HG03342 (cell line): ENCODE data around the gene ASIC4.

Experiments
- ATAC-seq: cut with Tn5 transposase; IDR thresholded peaks from one replicate; pipeline ENCODE4 v1.9.1; 2021; ENCODE audit warnings: mild to moderate bottlenecking, moderate library complexity; ENCODE audit not compliant: unreplicated experiment

Gene ASIC4

DNA sequence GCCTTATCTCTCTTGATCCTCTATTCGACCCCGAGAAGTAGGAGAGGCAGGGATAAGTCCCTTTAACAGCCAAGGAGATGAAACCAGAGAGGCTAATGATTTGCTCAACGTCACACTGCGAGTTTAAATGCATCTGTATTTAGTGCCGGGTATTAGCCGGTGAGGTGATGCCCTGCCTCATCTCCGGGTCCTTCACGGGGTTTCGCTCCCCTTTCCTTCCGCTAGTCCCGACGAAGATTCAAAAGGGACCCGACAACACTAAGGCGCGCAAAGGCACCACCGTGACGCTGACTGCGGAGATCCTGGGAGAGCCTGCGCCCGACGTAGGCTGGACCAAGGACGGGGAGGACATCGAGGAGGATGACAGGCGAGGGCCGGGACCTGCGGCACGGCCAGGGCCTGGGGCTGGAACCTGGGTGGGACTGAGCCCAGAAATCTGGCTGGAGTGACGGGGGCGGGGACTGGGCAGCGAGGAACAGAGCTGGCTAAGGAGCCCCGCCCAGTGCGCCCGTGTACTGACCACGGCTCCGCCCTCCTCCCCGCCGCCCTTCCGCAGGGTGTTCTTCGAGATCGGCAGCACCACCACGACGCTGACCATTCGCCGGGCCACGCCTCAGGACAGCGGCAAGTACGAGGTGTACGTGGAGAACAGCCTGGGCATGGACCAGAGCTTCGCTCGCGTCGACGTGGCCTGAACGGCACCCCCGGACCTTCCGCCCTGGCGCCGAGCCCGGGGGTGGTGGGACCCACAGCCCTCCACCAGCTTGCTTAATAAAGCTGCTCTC, 16.6 kb upstream of the ASIC4 start:
- ATAC-seq, result no peak

GRCh38 chr2:219498280-219499057, 15.8 kb upstream of the ASIC4 start, which contains the start of gene GMPPA:
GMPPA (plus strand) TSS chr2:219498891; CDS start chr2:219499976, 1,085 bp downstream.
- ATAC-seq, result peak; percentile 96

GRCh38 chr2:219499058-219499307, 15.3 kb upstream of the ASIC4 start:
- no peak for ATAC-seq

DNA sequence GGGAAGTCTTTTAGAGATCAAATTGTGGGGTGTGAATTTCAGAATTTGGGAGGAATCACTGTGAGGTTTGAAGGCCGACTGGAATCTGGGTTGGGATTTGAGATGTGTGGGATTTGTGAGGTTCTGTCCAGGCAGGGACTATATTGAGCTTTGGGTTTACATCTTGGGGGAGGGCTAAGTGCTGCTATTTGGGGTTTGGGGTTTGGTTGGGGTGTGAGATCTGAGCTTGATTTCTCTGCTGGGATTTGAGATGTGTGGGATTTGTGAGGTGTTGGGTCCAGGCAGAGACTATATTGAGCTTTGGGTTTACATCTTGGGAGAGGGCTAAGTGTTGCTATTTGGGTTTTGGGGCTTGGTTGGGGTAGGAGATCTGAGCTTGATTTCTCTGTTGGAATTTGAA, 14.7 kb upstream of the ASIC4 start:
- ATAC-seq, result no peak

GRCh38 chr2:219500135-219500534, 14.1 kb upstream of the ASIC4 start:
- ATAC-seq, result no peak

DNA sequence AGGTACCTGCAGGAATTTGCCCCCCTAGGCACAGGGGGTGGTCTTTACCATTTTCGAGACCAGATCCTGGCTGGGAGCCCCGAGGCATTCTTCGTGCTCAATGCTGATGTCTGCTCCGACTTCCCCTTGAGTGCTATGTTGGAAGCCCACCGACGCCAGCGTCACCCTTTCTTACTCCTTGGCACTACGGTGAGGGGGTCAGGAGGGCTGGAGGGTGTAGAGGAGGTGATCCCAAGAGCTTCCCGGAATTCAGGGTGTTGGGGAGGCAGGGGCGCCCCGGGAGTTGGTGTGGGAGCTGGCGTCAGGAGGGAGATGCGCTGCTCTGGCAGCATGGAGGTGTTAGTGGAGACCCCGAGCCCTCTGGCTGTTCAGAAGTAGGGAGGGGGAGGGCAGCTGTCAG, 12.4 kb upstream of the ASIC4 start:
- ATAC-seq, result no peak

DNA sequence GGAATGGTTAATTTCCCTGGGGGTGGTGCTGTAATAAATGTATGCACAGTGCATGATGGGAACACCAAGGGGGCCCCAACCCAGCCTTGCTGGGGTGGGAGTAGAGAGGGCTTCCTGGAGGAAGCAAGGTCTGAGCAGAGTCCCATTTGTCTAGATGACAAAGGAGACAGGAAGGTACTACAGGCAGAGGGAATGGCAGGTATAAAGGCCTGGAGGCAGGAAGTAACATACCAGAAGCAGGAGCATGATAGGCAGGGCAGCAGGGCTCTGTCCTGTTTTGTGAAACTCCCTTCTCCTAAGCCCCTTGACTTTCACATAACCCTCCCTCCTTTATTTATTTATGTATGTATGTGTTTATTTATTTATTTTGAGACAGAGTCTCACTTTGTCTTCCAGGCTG, 11.7 kb upstream of the ASIC4 start:
- no peak for ATAC-seq

- no peak for ATAC-seq
Measured at GRCh38 chr2:219505585-219505984, 8.7 kb upstream of the ASIC4 start.

GRCh38 chr2:219506153-219506801, 8.0 kb upstream of the ASIC4 start:
- ATAC-seq, result no peak

DNA sequence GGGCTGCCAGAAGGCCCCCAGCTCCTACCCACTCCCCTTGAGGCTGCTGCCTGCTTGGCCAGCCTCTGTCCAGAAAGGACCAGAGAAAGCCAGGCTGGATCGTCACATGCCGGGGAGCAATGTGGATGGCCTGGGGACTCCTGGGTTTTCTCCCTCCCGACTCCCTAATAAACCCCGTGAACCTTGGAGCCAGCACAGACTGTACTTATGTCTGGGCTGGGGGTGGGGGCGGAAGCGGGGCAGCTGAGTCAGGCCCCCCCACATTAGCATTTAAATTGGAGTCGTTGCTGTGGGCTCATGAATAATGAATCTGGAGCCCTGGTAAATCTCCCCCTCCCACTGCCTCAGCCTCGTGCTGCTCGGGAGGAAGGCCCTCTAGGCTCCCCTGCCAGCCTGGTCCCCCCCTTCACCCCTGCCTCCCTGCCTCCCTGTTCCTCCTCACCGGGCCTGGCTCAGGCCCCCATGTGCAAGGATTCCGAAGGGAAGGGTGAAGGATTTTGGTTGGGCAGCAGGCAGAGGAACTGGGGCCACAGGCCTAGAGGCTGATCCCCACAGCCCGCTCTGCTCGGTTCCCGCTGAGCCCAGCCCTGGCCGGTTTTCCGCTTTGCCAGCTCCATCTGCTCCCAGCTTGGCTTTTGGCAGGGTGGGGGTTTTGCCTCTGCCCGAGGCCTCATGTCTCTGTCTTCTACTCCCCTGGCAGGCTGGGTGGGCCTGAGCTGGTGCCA, 7.3 kb upstream of the ASIC4 start:
- ATAC-seq, result no peak

DNA sequence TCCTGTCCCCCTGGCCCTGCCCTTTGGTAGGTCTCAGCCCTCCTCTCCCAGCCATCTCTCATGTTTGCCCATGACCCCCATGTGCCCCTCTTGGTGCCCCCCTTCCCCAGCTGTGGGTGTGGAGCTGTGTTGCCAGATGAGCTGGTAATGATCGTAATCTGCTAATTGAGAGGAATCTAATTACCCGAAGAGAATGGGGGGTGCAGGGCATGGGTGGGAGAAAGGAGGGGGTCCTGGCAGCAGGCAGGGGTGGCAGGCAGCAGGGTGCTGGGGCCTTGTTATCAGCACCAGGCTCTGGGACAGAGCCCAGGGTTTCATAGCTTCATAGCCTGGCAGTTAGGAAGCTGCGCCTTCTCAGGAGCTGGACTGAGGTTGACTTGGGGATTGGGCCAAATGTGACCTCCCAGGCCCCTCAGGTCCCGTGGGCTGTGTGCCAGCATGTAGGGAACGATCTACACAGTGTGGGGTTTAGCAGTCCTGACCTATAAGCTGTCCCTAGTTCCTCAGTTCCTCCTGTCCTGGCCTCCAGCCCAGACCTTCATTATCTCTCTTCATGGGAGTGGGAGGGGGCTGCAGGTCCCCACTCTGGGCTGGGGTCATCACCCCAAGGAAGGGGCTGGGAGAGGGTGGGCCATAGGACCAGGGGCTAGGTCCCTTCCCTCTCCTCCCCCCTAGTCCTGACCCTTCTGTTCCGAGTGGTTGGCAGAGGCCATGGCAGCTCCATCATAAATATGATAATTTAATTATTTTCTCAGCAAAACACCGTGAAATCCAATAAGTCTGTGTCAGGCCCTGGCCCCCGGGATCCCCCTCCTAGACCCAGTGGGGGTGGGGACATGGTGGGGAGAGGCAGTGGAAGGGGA, 6.5 kb upstream of the ASIC4 start:
- no peak for ATAC-seq

DNA sequence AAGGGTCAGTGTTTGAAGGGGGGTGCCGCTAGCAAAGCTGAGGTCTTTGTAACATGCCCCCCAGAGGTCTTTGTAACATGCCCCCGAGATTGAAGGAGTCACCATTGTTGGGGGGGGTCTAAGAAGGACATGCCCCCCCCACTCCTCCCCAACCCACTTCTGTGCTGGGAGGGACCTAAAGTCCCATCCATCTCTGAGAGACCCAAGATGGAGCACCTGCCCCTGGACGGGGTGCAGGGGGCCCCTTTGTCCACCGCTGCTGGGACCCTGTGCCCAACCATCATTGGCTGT, 5.9 kb upstream of the ASIC4 start:
- no peak for ATAC-seq

GRCh38 chr2:219508971-219509779, 5.1 kb upstream of the ASIC4 start:
- ATAC-seq, result no peak

DNA sequence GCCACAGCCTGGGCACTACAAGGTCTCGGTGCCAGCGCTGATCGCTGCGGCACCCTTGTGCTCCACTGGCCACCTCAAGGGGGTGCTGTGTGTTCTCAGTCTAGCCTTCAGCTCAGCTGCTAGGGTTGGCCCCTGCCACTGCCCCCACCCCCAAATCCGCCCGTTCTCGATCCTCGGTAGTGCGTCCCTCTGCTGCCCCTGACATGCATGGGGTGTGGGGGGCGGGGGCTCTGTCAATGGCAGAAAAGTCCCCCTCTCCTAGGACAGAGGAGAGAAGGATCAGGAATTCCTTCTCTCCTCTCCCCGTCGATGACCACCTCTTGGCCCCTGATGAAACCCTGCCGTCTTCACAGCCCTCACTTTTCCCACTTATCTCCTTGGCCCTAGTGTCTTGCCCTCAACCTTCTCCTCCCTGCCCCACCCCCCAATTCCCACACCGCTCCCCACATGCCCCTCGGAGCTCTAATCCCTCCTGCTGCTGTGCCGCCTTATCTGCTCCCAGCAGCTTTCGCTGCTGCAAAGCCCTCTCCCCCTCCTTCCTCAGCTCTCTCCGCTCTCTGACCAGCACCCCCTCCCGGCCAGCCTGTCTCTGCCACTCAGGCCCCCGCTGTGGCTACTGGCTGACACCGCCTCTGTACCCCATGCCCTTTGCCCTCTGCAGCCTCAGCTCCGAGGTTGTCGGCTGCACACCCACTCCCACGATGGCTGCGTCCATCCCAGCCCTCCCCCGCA, 4.3 kb upstream of the ASIC4 start:
- ATAC-seq, result peak; percentile 66

GRCh38 chr2:219510512-219511135, 3.7 kb upstream of the ASIC4 start:
- ATAC-seq, result no peak

DNA sequence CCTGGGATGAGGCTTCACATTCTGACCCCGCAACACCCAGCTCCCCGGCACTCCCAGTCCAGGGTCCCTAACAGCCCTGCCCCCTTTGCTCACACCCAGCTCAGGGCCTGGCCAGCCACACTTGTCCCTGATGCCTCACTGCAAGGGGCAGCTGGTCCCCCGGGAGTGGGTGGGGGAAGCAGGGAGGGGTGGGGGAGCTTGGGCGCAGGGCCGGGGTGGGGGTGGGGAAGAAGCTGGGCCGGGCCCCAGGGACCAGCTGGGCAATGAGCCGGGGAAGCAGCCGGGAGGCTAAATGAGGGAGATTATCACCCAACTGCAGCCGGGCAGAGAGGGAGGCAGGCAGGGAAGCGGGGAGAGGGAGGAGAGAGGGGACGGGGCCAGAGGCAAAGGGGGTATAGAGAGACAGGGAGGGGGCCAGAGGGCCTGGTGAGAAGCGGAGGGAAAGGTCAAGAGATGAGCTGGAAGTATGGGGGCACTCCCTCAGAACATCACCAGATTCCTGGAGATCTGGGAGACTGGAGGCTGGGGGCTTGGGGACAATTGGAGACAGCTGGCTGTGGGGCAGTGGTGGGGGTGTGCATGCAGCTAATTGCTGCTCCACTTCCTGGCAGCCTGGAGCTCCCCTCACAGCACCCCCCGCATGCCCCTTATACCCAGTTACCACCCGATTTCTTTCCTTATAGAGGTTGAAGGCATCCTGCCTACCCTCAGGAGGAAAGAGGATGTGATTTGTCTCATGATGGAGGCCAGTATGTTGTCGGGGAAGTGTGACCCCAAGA, 2.5 kb upstream of the ASIC4 start:
- no peak for ATAC-seq

DNA sequence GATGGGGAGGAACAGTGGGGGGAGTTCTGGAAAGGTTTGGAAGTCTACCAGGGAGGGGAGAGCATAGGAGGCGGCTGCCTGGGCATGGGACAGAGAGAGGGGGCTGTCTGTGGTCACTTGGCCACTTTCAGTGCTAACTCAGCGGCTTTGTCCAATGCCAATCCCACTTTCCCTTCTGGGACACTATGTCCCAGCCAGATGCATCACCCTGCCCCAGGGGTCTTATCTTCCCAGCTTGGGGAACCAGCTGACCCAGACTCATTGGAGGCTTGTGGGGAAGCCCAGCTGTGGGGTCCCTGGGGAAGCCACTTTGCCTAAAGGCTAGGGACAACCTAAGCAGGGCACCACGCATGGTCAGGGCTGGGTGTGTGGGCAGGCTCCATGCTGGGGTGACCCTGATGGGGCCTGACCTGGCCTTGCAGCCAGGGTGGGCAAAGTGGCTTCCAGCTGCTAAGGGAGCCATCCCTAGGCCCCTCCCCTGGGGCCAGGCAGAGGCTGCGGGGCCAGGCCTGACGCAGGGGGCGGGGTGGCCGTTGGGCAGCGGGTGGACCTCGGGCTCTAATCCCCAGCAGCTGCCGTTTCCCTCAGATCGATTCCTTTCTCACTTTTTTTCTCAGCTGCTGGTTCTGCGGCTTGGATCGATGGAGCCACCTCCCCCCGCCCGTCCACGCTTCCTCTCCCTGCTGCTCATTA, 1.6 kb upstream of the ASIC4 start:
- ATAC-seq, result no peak
